ENCODE results near the gene DUSP1. TPM values are rescaled to one million over a fixed set of nuclear protein-coding genes. Genes with fewer than 3 reads are reported as not detected.

Gene DUSP1
- total and polyA plus RNA-seq, 2 of the 13 experiments (the other 11 are each of a cell fraction or from before 2014, with no cell fraction given): 27.1 to 55.5 TPM

DNA sequence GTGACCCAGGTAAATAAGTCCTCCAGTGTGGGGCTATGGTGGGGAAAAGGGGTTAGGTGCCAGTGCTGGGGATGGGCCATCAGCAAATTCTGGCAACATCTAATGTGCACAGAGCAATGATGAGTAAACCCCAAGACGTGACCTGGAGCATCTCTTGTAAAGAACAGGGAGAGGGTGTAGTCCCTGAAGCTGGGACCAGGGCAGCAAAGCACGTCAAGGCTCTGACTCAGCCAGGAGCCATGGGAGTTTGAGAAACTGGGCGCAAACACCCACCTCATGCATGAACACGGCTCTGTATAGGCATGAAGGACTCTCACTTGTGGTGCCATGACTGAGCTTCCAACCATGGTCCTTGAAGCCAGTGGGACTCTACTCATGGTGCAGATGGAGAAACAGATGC lies 51.8 kb downstream of the DUSP1 start:
- 22% methylated on average over 3 of the region's 4 CpGs for WGBS (ENCODE audit: low lambda C conversion rate)
- no peak overlapping the region for H3K4me2 ChIP-seq (ENCODE audit: low read depth, low read length)
- FAIRE-seq (no peak), ATAC-seq (no peak), DNase-seq (ENCODE audit: low spot score) (no peak)
- no peak overlapping the region for H3K4me3 ChIP-seq (replicated peaks in 1 of 3; ENCODE audit: insufficient read depth in 1 of 3, low read depth in 2 of 3, low read length in 3 of 3)
- H3K4me1 ChIP-seq (ENCODE audit: insufficient read depth, low read length): peaks cover 64% of the 10 kb centered on the region
- TF ChIP-seq HIVEP1 (CRISPR knock-in tag; IDR thresholded peaks at IDR 0.05) (no peak), ZNF761 (CRISPR knock-in tag; conservative IDR thresholded peaks at IDR 0.05) (no peak), ZNF230 (CRISPR knock-in tag; IDR thresholded peaks at IDR 0.05) (no peak), PAF1 (CRISPR knock-in tag; IDR thresholded peaks at IDR 0.05) (no peak), ZNF782 (CRISPR knock-in tag; IDR thresholded peaks at IDR 0.05; ENCODE audit: borderline replicate concordance) (no peak), ZNF652 (CRISPR knock-in tag; IDR thresholded peaks at IDR 0.05; ENCODE audit: borderline replicate concordance, low read depth) (no peak), ARNT (IDR thresholded peaks at IDR 0.05) (no peak), MEIS2 (CRISPR knock-in tag; IDR thresholded peaks at IDR 0.05) (no peak), CENPT (CRISPR knock-in tag; IDR thresholded peaks at IDR 0.05; ENCODE audit: low read depth) (no peak), NPAS2 (CRISPR knock-in tag; IDR thresholded peaks at IDR 0.05; ENCODE audit: borderline replicate concordance) (no peak), ZNF891 (CRISPR knock-in tag; IDR thresholded peaks at IDR 0.05) (no peak), DNMT3B (CRISPR knock-in tag; conservative IDR thresholded peaks at IDR 0.05) (no peak), EHMT2 (IDR thresholded peaks at IDR 0.05; ENCODE audit: borderline replicate concordance, low read depth, low read length) (no peak), ZNF20 (CRISPR knock-in tag; IDR thresholded peaks at IDR 0.05) (no peak), PRMT3 (CRISPR knock-in tag; IDR thresholded peaks at IDR 0.05; ENCODE audit: borderline replicate concordance, low read depth) (no peak)
- TF ChIP-seq, protein P1, sequence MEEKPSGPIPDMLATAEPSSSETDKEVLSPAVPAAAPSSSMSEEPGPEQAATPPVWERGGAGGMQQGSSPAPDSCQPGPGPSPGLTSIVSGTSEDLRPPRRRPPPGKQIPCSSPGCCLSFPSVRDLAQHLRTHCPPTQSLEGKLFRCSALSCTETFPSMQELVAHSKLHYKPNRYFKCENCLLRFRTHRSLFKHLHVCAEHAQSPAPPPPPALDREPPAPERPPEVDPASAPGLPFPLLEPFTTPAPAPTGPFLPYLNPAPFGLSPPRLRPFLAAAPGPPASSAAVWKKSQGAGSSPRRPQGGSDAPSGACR (CRISPR knock-in tag; IDR thresholded peaks at IDR 0.05): no peak
- TF ChIP-seq, protein P2, sequence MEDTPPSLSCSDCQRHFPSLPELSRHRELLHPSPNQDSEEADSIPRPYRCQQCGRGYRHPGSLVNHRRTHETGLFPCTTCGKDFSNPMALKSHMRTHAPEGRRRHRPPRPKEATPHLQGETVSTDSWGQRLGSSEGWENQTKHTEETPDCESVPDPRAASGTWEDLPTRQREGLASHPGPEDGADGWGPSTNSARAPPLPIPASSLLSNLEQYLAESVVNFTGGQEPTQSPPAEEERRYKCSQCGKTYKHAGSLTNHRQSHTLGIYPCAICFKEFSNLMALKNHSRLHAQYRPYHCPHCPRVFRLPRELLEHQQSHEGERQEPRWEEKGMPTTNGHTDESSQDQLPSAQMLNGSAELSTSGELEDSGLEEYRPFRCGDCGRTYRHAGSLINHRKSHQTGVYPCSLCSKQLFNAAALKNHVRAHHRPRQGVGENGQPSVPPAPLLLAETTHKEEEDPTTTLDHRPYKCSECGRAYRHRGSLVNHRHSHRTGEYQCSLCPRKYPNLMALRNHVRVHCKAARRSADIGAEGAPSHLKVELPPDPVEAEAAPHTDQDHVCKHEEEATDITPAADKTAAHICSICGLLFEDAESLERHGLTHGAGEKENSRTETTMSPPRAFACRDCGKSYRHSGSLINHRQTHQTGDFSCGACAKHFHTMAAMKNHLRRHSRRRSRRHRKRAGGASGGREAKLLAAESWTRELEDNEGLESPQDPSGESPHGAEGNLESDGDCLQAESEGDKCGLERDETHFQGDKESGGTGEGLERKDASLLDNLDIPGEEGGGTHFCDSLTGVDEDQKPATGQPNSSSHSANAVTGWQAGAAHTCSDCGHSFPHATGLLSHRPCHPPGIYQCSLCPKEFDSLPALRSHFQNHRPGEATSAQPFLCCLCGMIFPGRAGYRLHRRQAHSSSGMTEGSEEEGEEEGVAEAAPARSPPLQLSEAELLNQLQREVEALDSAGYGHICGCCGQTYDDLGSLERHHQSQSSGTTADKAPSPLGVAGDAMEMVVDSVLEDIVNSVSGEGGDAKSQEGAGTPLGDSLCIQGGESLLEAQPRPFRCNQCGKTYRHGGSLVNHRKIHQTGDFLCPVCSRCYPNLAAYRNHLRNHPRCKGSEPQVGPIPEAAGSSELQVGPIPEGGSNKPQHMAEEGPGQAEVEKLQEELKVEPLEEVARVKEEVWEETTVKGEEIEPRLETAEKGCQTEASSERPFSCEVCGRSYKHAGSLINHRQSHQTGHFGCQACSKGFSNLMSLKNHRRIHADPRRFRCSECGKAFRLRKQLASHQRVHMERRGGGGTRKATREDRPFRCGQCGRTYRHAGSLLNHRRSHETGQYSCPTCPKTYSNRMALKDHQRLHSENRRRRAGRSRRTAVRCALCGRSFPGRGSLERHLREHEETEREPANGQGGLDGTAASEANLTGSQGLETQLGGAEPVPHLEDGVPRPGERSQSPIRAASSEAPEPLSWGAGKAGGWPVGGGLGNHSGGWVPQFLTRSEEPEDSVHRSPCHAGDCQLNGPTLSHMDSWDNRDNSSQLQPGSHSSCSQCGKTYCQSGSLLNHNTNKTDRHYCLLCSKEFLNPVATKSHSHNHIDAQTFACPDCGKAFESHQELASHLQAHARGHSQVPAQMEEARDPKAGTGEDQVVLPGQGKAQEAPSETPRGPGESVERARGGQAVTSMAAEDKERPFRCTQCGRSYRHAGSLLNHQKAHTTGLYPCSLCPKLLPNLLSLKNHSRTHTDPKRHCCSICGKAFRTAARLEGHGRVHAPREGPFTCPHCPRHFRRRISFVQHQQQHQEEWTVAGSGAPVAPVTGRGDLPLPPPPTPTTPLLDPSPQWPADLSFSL (CRISPR knock-in tag; IDR thresholded peaks at IDR 0.05): no peak
- no peaks in the 10 kb centered on the region for H3K36me3 ChIP-seq (replicated peaks in 1 of 2; ENCODE audit: control insufficient read depth in 1 of 2, insufficient read depth in 2 of 2, low read length in 2 of 2)
- H3K9ac ChIP-seq (ENCODE audit: insufficient read depth, low read depth, low read length): no peak overlapping the region
- in situ Hi-C loops (cut with HindIII; ENCODE audit: extremely low pct_ligation_motif_present, low pct_unique_long_range_greater_than_20kb) (loop anchor here (25.0 kb wide), 1 partner anchor 418 kb away; the partner anchor contains the start of gene BNIP1), intact Hi-C loops (cut with micrococcal nuclease; ENCODE audit: unreplicated experiment) (loop anchor here (10.0 kb wide), 1 partner anchor 426 kb away; the partner anchor contains the start of gene BNIP1)
- no peak overlapping the region for H2AFZ ChIP-seq (ENCODE audit: low read length)
- H4K20me1 ChIP-seq (ENCODE audit: insufficient read depth, low read length): no peaks in the 10 kb centered on the region
- no TSS peak for BruUV-seq (replicated peaks)
- POLR2A ChIA-PET: interaction anchor here (1.9 kb wide), 1 partner anchor 52 kb away, joined by 6 read pairs; the partner anchor contains the start of gene DUSP1
- CTCF ChIA-PET (ENCODE audit: low intra/inter-chr PET ratio, low total read pairs): no interaction called here
- H3K79me2 ChIP-seq (ENCODE audit: insufficient read depth, low read length): no peaks in the 10 kb centered on the region
- H3K9me3 ChIP-seq (ENCODE audit: low read length): no peaks in the 10 kb centered on the region
- H3K27ac ChIP-seq (ENCODE audit: extremely low read length, insufficient read depth, low read length): no peak overlapping the region
- peaks cover 4 to 16% of the 10 kb centered on the region in 2 experiments; a peak in 3 of 5 replicates for H3K27me3 ChIP-seq (ENCODE audit: control insufficient read depth in 1 of 2, insufficient read depth in 2 of 2, low read length in 2 of 2)
